Smooth muscle cell (in vitro differentiated cells): ENCODE data around the gene ZNF831. TPM values are rescaled to one million over a fixed set of nuclear protein-coding genes. Genes with fewer than 3 reads are reported as not detected.

ENCODE experiments used
- DNase-seq: peaks from one replicate; lab custom pipeline; 2025; ENCODE audit not compliant: unreplicated experiment; lab: John Stamatoyannopoulos, UW
- H2AFZ ChIP-seq: fragments of 200-600 bp; sonication (generic); 2 replicates; pipeline ENCODE4 v1.6.0; 2016; ENCODE audit warnings: antibody characterized with exemption, low read depth, mild to moderate bottlenecking
- H3F3A ChIP-seq: fragments of 200-600 bp; sonication (generic); 2 replicates; pipeline ENCODE4 v1.6.0; 2017; ENCODE audit warnings: antibody characterized with exemption, low read depth
- H3K27ac ChIP-seq: fragments of 200-600 bp; sonication (generic); 2 replicates; pipeline ENCODE4 v1.5.1; 2016; ENCODE audit warnings: low read depth, mild to moderate bottlenecking
- H3K27me3 ChIP-seq: fragments of 200-600 bp; sonication (generic); 2 replicates; pipeline ENCODE4 v1.6.1; 2016; ENCODE audit warnings: low read depth, mild to moderate bottlenecking
- H3K36me3 ChIP-seq: fragments of 200-600 bp; sonication (generic); 2 replicates; pipeline ENCODE4 v1.5.1; 2016; ENCODE audit warnings: low read depth
- H3K4me1 ChIP-seq: fragments of 200-600 bp; sonication (generic); 2 replicates; pipeline ENCODE4 v1.5.1; 2016; ENCODE audit warnings: low read depth
- H3K4me2 ChIP-seq: fragments of 200-600 bp; sonication (generic); 2 replicates; pipeline ENCODE4 v1.6.0; 2016; ENCODE audit warnings: mild to moderate bottlenecking
- H3K4me3 ChIP-seq: fragments of 200-600 bp; sonication (generic); 2 replicates; pipeline ENCODE4 v1.5.1; 2016; ENCODE audit warnings: mild to moderate bottlenecking
- H3K79me2 ChIP-seq: fragments of 200-600 bp; sonication (generic); 2 replicates; pipeline ENCODE4 v1.6.0; 2016; ENCODE audit warnings: low read depth, mild to moderate bottlenecking
- H3K9ac ChIP-seq: fragments of 200-600 bp; sonication (generic); 2 replicates; pipeline ENCODE4 v1.6.0; 2016; ENCODE audit warnings: low read depth
- H3K9me3 ChIP-seq: fragments of 200-600 bp; sonication (generic); replicated peaks from 2 replicates; pipeline ENCODE4 v1.5.1; 2016; ENCODE audit warnings: low read depth
- H4K20me1 ChIP-seq: fragments of 200-600 bp; sonication (generic); 2 replicates; pipeline ENCODE4 v1.6.0; 2016; ENCODE audit warnings: low read depth
- WGBS: methylation state at CpG from one replicate; pipeline ENCODE4 v1.1.7; 2016; ENCODE audit warnings: low lambda C conversion rate; 5-methylcytosine and 5-hydroxymethylcytosine counted together
- polyA plus RNA-seq: library from polyadenylated mRNA; unstranded; fragments of >200 nt; fragmentation: Nextera tagmentation; extraction: Ambion mirVana; gene quantifications from 2 replicates; pipeline ENCODE4 v1.2.1, GENCODE V29; 2016
- total RNA-seq: library from RNA; depleted of rRNA; stranded (reverse); fragments of >200 nt; gene quantifications from 2 replicates; pipeline ENCODE4 v1.2.3, GENCODE V29; 2014
- TF ChIP-seq, protein P1 (sequence below): fragments of 200-600 bp; sonication (generic); IDR thresholded peaks from 2 replicates; pipeline ENCODE4 v1.5.1; 2017; ENCODE audit warnings: borderline replicate concordance, mild to moderate bottlenecking, antibody characterized with exemption; ENCODE audit not compliant: insufficient read depth, poor library complexity, severe bottlenecking

The ZNF831 gene
- total and polyA plus RNA-seq, 2 experiments from 2014 or later = not detected

DNA sequence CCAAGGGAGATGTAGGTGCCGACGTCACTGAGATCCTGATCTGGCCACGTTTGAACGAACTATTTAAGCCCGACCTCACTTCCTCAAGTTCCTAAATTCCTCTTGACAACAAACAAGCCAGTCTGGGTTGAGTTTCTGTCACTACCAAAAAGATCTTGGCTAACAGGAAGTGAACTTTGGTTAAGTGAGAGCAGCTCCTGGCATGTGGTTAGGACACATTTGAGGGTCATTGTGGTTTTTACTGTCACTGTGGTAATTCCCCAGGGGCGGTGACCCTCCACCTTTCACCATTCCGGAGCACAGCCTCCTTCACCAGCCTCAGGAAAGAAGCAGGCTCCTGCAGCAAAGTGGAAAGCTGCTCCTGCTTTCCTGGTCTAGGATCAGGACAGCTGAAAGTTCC is 43.1 kb upstream of the ZNF831 start:
- Histone ChIP-seq H3K79me2 (no peaks in the 10 kb centered on the region), H3K9me3 (no peaks in the 10 kb centered on the region), H3K27ac (no peak overlapping the region), H3K27me3 (peaks cover 5% of the 10 kb centered on the region), H3K4me2 (no peak overlapping the region), H4K20me1 (no peaks in the 10 kb centered on the region), H3K4me3 (no peak overlapping the region), H3F3A (no peaks in the 10 kb centered on the region), H2AFZ (no peak overlapping the region), H3K9ac (no peak overlapping the region), H3K4me1 (peaks cover 3% of the 10 kb centered on the region), H3K36me3 (no peaks in the 10 kb centered on the region)
- 83% methylated on average over 7 of the region's 7 CpGs for WGBS
- DNase-seq = no peak
- TF ChIP-seq, protein P1, sequence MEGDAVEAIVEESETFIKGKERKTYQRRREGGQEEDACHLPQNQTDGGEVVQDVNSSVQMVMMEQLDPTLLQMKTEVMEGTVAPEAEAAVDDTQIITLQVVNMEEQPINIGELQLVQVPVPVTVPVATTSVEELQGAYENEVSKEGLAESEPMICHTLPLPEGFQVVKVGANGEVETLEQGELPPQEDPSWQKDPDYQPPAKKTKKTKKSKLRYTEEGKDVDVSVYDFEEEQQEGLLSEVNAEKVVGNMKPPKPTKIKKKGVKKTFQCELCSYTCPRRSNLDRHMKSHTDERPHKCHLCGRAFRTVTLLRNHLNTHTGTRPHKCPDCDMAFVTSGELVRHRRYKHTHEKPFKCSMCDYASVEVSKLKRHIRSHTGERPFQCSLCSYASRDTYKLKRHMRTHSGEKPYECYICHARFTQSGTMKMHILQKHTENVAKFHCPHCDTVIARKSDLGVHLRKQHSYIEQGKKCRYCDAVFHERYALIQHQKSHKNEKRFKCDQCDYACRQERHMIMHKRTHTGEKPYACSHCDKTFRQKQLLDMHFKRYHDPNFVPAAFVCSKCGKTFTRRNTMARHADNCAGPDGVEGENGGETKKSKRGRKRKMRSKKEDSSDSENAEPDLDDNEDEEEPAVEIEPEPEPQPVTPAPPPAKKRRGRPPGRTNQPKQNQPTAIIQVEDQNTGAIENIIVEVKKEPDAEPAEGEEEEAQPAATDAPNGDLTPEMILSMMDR = no peak

DNA sequence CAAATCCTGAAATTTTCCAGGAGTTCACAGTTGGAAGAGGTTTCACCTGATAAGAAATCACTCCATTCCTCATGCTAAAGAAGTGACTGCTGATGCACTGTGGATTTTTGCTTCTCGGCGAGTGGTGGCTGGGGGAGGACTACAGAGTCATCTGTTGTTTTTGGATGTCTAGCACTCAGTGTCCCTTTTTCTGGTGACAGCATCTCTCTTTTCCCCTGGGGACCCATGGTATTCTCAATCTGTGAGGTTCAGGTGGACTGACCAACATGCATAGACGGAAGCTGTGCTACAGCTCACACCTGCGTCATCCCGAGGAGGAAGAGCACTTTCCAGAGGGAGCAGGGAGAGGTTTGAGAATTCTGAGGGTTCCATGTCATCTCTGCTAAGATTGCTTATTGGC is 42.7 kb upstream of the ZNF831 start:
- no peaks in the 10 kb centered on the region for H3K79me2 ChIP-seq
- H3K4me3 ChIP-seq = no peak overlapping the region
- no peaks in the 10 kb centered on the region for H4K20me1 ChIP-seq
- H3F3A ChIP-seq = no peaks in the 10 kb centered on the region
- no peak overlapping the region for H3K4me2 ChIP-seq
- no peaks in the 10 kb centered on the region for H3K36me3 ChIP-seq
- TF ChIP-seq, protein P1 = no peak
- H3K9ac ChIP-seq = no peak overlapping the region
- no peak overlapping the region for H2AFZ ChIP-seq
- no peak for DNase-seq
- H3K9me3 ChIP-seq = no peaks in the 10 kb centered on the region
- peaks cover 5% of the 10 kb centered on the region for H3K27me3 ChIP-seq
- H3K4me1 ChIP-seq = peaks cover 3% of the 10 kb centered on the region
- 94% methylated on average over 5 of the region's 5 CpGs for WGBS
- no peak overlapping the region for H3K27ac ChIP-seq

DNA sequence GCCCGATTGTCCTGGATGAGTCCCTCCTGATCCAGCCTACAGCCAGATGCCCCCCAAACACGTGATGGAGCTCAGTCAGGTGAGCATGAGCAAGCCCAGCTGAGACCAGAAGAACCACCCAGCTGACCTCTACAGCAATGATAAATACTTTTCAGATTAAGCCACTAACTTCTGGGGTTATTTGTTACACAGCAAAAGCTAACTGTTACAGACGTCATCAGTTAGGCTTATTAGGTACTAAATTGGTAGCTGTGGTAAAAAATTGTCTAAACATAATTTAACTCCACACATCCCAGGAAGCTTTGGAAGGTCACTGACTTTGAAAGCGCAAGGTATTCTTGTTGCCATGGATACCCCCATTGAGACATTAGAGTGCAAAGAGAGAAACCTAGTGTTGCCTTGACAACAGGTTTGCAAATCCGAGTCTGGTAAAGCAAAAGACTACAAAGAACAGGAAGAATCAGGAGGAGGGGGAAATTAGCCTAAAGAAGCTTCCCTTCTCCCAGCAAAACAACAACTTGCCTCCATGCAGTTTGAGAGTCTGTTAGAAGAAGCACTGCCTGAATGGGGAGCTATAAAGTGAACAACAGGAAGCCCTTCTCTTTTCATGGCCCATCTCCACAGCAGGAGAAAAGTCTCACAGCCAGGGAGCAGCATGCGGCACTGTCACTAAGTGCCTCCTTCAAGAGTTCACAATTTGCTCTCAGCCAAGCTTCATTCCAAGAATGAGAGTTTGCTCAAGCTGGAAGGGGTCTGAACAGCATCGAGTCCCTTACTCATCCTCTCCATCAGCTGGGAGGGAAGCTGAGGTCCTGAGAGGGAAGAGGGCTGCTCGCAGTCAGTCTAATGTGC is 41.7 kb upstream of the ZNF831 start:
- Histone ChIP-seq H3K36me3 (no peaks in the 10 kb centered on the region), H3K27me3 (peaks cover 5% of the 10 kb centered on the region), H3K4me1 (peaks cover 3% of the 10 kb centered on the region), H3K4me2 (no peak overlapping the region), H2AFZ (no peak overlapping the region), H4K20me1 (no peaks in the 10 kb centered on the region), H3K9ac (no peak overlapping the region), H3K4me3 (no peak overlapping the region), H3K79me2 (no peaks in the 10 kb centered on the region), H3K9me3 (no peaks in the 10 kb centered on the region), H3F3A (no peaks in the 10 kb centered on the region), H3K27ac (no peak overlapping the region)
- WGBS = 66% methylated on average over 8 of the region's 8 CpGs
- TF ChIP-seq, protein P1 = no peak
- no peak for DNase-seq

DNA sequence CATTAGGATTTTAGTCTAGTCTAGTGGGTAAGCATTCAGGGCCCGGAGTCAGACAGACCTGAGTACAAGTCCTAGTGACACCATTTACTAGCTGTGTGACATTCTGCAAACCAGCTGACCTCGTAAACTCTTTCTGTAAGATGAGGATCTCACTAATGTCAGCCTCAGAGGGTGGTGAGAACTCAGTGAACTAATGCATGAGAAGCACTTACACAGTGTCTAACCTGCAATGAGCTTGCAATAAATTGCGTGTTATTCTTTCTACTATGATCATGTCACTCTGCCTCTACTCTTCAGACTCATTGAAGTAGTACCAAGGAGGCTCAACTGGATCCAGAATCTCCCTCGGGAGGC is 41.1 kb upstream of the ZNF831 start:
- H3F3A ChIP-seq = no peaks in the 10 kb centered on the region
- H3K36me3 ChIP-seq = no peaks in the 10 kb centered on the region
- H3K79me2 ChIP-seq = no peaks in the 10 kb centered on the region
- no peaks in the 10 kb centered on the region for H3K9me3 ChIP-seq
- H3K27ac ChIP-seq = no peak overlapping the region
- no peak overlapping the region for H3K4me2 ChIP-seq
- no peak overlapping the region for H2AFZ ChIP-seq
- no peaks in the 10 kb centered on the region for H4K20me1 ChIP-seq
- no peak for DNase-seq
- peaks cover 5% of the 10 kb centered on the region for H3K27me3 ChIP-seq
- no peak overlapping the region for H3K4me3 ChIP-seq
- 77% methylated on average over 4 of the region's 4 CpGs for WGBS
- H3K4me1 ChIP-seq = peaks cover 3% of the 10 kb centered on the region
- TF ChIP-seq, protein P1 = no peak
- no peak overlapping the region for H3K9ac ChIP-seq
